Measurements from ENCODE around the gene GALNT5.

Gene GALNT5

DNA sequence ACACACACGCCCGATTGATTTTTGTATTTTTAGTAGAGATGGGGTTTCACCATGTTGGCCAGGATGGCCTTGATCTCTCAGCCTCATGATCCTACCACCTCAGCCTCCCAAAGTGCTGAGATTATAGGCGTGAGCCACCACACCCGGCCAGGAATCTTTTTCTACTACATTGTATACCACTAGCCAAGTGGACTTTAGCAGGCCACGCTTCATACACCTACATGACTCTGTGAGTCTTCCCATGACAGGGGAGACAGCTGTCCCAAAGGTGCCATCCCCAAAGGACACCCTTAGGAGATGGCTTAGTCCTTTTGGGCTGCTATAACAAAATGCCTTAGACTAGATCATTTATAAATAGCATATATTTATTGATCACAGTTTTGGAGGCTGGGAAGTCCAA is 35.3 kb downstream of the GALNT5 start:
- DNase-seq: no peak

DNA sequence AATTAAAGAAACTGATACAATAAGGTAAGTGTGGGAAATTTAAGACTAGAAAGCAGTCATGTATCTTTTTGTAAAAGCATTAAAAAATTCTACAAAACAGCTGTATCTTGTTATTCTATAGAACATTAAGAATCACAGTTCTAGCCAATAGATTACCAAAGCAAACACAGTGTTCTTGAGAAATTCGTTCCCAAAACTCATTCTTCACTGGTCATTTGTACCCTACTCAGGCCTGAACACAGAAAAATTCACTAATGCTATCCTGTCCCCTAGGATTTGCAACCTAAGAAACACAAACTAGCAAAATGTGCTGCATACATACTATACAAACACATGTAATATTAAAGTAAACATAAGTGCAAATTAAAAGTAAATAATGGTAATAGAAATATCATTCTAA is 39.0 kb downstream of the GALNT5 start:
- no peak for DNase-seq

DNA sequence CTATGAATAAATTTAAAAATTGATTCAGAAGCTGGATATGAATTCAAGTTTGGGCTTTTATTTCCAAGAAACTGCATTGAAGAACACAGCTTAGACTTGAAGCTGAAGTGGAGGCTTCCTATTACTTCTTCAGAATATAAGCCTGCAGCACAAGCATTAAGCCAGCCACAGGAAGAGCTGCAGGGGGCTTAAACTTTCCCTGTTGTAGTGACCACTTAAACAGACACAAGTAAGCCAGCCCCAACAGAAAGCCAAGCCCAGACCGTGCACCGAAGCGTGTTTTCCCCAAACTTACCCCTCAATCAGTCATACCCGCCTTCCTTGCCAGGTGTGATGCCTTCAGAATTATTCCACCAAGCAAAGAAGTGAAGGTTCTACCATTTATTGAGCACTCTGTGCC is 39.5 kb downstream of the GALNT5 start:
- DNase-seq: no peak

DNA sequence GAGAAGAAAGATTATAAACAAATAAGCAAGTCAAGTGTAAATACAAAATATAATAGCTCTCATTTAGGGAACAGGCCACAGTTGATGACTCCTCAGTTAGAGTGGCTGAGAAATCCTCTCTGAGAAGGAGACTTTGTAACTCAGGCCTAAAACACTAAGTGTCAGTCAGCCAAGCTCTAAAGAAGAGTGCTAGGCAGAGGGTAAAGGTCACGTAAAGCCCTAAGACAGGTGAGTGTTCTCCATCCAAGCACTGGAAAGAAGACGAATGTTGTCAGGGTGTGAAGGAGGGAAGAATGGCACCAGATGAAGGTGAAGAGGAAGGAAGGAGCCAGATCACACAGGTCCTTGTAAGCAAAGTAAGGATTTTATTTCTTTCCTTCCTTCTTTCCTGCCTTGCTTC is 43.8 kb downstream of the GALNT5 start:
- DNase-seq: no peak

- no peak for DNase-seq
These were observed 45.1 kb downstream of the GALNT5 start for GRCh38 chr2:157302492-157303099.

DNA sequence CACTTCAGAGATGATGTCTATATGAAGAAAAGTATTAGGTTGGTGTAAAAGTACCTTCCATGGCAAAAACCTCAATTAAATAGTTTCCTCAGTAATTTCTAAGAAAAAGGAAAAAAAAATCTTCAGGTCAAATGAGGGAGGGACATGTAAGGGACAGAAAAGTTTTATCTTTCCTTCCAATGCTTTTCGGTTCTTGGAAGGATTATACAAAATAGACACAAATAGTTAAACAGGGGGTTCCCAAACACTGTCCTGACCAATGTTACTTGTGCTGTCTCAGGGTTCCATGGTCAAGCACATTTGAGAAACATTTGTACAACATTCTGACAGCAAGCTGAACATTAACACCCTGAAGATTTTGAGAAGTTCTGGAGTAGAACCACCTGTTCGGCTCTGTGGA is 46.1 kb downstream of the GALNT5 start:
- no peak for DNase-seq

- DNase-seq: no peak
These were observed 47.6 kb downstream of the GALNT5 start for GRCh38 chr2:157304811-157305722.

DNA sequence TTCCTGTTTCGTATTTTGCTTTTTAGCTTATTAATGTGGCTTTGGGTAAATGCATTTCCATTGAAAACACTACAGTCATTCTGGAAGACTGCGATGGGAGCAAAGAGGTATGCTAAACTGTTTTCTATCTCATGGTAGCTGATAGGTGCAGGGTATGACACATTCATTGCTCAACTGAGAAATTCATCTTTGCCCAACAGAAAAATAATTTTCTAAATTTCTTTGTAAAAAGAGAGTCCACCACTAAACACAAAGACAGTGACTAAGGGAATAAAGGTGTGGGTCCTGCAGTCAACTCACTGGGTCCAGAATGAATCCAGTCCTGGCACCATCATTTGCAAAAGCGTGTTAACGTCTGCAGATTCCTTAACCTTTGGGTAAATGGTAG is 48.2 kb downstream of the GALNT5 start:
- no peak for DNase-seq

DNA sequence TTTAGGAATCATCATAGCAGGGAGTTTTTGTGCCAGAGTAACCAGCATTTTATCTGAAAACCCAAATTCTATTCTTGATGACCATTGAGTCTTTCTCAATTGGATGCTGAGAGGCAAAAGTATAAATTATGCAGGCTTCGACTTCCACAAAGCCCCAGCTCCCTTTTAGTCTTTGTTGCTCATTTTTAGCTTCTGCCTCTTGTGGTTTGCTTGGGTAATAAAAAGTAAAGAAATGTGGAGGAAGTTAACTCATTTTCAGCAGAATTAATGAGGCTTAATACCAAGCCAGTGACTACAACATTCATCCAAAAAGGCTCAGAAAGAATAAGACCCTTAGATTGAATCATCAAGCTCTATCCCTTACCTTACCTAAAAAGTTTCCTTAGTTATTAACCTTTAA is 49.5 kb downstream of the GALNT5 start:
- DNase-seq: no peak

DNA sequence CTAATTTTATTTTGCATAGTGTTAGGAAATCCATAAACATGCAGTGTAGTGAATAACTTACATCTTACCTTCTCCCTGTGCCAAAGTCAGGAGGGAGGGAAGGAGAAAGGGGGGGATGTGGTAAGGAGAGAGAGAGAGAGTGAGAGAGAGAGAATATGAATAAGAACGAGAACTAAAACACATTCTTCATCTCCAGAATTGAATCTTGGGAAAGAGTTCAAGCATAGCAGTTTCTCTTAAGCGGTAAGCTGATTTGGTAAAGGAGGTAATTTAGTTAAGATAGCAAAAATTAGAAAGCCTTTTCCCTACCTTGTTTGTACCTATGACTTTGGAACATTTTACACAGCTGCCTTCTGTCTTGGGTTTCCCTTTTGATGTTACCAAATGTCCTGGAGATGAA is 52.4 kb downstream of the GALNT5 start:
- DNase-seq: no peak

GRCh38 chr2:157311706-157312105 is 54.2 kb downstream of the GALNT5 start:
- no peak for DNase-seq

DNA sequence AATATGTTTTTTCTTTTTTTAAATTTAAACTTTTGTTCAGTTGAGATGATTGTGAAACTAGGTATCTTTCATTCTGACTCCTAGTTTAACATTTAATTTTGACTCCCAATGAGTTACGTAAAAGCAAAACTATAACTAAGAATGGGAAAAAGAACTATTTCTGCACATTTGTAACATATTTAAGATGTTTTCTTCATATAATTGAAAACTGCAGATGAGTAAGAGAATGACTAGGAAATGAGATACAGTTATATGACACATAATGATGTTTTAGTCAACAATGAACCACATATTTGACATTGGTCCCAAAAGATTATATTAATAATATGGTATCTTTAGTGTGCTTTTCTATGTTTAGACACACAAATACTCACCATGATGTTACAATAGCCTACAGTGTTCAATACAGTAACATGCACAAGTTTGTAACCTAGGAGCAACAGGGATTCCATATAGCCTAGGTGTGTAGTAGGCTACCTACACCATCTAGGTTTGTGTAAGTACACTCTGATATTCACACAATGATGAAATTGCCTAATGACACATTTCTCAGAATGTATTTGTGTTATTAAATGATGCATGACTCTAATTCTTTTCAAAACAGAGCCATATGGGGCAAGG is 55.5 kb downstream of the GALNT5 start:
- no peak for DNase-seq

DNA sequence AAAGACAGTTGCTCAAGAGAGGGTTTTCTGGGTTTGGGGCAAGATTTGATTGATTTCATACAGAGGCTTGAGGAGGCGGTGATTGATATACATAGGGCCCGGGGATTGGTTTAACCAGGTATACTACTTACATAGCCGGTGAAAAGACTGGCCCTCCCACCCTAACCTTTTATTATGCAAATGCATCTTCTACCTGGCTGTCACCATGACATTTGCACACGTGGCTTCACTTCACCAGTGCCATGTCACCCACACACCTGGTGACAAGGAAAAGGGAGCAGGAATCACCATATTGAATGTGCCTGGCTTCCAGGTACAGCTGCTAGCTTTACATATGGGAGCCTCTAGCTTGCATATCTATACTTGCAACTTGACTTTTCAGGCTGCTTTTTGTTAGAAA is 58.4 kb downstream of the GALNT5 start:
- no peak for DNase-seq

DNA sequence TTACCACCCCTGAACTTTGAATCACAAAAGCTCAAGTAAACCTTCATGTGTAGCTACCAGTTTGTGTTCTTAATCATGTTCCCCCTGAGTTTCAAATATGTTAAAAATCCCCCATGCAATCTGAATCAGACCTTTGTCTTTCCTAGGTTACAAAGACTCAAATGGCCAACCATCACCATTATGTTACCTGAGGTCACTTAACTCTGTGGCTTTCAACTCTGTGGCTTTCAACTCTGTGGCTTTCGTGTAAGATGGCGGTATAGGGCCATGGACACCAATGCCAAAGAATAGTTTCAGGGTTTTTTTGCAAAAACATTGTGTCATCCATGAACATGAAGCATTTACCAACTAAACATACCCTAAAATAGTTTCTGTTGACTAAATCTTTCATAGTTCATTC is 61.4 kb downstream of the GALNT5 start:
- no peak for DNase-seq

GRCh38 chr2:157319795-157320194 is 62.3 kb downstream of the GALNT5 start:
- DNase-seq: no peak

GRCh38 chr2:157320409-157320808 is 62.9 kb downstream of the GALNT5 start:
- no peak for DNase-seq

GRCh38 chr2:157321466-157321865 is 64.0 kb downstream of the GALNT5 start:
- no peak for DNase-seq

DNA sequence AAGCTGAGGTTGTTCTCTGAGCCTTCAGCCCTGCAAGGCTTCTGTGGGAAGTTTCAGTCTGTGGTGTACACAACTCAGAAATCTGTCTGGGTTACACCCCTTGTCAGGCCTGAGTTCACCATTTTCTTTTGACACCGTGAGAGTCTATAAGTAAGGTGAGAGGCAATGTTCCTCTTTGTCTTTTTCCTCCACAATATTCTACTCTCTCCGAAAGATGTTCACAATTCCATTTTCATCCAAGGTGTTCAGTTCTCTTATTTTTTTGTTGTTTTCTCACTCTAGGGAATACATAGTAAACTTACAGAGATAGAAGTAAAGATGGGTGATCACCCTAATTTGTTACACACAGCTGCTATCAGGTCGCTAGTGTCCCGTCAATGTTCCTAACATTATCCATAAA is 64.9 kb downstream of the GALNT5 start:
- no peak for DNase-seq

DNA sequence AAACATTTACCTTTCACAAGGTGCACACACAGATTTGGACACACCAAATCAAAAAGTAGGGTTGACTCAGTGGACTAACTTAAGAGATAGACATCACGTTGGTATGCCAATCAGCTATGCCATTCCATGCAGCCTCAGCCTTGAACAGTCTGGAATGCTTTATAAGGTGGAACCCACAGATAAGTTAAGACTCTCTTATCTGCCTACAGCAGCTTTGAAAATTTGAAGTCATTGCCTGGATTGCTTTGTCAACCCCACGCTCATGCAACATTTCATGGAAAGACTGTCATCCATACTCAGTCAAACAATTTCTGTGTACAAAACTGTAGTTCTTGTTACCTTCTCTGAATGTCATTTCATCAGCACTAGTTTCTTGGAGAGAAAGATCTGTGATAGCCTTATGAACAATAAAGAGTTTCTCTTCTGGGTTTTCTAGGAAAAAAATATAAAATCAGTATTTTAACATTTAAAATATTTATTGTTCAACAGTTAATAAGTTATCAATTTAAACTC is 66.9 kb downstream of the GALNT5 start:
- DNase-seq: no peak

DNA sequence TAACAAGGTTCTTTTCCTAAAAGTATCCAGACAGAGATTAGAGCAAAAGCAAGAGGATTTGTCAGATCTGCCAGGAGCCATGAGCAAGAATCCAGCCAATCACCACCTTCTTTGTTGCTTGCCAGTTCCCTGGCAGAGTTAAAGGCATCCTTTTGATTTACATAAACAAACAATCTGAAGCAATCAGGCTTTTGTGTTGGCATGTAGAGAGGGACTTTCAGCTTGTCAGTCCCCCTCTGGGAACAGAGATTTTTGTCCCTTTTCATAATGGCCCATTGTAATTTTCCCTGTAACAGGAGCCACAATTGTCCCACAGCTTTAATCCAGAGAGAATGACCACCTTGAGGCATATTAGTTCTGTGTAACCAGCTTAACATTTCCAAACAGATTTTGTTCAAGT is 68.3 kb downstream of the GALNT5 start, which contains the start of gene ERMN:
Gene ERMN, minus strand, starts transcription at position 39 of the 400 bp plus-strand sequence. CDS start 182 bp downstream, outside the sequence.
- DNase-seq: no peak

DNA sequence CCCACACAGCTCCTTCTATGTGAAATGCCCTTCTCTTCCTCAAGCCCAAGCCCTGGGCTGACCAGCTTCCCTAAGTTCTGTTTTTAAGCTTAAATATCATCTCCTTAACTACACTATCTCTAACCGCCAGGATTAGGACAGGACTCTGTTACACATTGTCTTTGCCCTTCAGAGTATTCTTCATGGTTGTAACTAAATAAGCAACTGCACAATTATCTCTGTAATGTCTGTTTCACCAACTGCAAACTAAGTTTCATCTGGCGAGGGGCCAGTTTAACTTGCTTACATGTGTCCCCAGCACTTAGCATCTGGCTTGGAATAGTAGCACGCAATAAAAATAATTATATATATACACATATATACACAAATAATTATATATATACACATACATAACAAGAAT is 69.2 kb downstream of the GALNT5 start:
- DNase-seq: no peak

DNA sequence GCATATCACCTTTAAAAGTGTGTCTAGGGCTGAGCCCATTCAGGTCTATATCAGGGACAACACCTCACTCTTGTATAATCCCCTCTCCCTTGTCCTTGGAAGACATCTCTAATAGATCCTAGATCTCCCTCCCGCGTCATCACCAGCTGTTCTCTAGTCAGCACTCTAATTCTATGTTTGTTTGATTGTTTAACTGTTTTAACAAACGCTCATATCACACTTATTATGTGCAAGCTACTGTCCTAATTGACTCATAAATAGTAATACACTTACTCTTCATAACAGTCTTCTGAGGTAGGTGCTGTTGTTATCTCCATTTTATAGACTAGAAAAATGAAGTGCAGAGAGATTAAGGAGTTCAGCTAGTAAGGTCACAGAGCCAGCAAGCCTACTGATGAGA is 69.7 kb downstream of the GALNT5 start:
- no peak for DNase-seq

GRCh38 chr2:157327621-157328500 is 70.4 kb downstream of the GALNT5 start:
- DNase-seq: peak; percentile 87

Measured in activated CD4-positive, CD25-positive, alpha-beta regulatory T cell treated with anti-CD3 and anti-CD28 coated beads, Interleukin-2, amount 50 U/mL, for 72 hours (primary cell).